NCI-H2196 treated with DMSO at 0.1 percent for 48 hours (cell line): ENCODE results near the gene DUS2.
"Not testable (repeated sequence)": the region's sequence is repeated elsewhere in the genome, so short reads cannot be mapped to it uniquely, and the experiment has no call there.

Source experiments
- DNase-seq: peaks from one replicate; lab custom pipeline; 2025; ENCODE audit not compliant: unreplicated experiment; lab: John Stamatoyannopoulos, UW

Gene DUS2

GRCh38 chr16:68090130-68090529 lies 67.0 kb downstream of the DUS2 start:
- no peak for DNase-seq

GRCh38 chr16:68090533-68090932 lies 67.4 kb downstream of the DUS2 start:
- DNase-seq: no peak

- peak; percentile 36 for DNase-seq
Measured at GRCh38 chr16:68091380-68092261, 68.5 kb downstream of the DUS2 start.

- DNase-seq: not testable (repeated sequence)
Measured at GRCh38 chr16:68092275-68092674, 69.2 kb downstream of the DUS2 start.

- DNase-seq: no peak
Measured at GRCh38 chr16:68093816-68094613, 70.9 kb downstream of the DUS2 start.

GRCh38 chr16:68094614-68094934 lies 71.5 kb downstream of the DUS2 start:
- DNase-seq: no peak

GRCh38 chr16:68096491-68096890 lies 73.4 kb downstream of the DUS2 start:
- no peak for DNase-seq

- no peak for DNase-seq
Measured at GRCh38 chr16:68097088-68097487, 74.0 kb downstream of the DUS2 start.

GRCh38 chr16:68097895-68098294 lies 74.8 kb downstream of the DUS2 start:
- no peak for DNase-seq

- DNase-seq: no peak
Measured at GRCh38 chr16:68100488-68100887, 77.4 kb downstream of the DUS2 start.

GRCh38 chr16:68105611-68106010 lies 82.5 kb downstream of the DUS2 start:
- DNase-seq: no peak

- not testable (repeated sequence) for DNase-seq
Measured at GRCh38 chr16:68107230-68107928, 84.3 kb downstream of the DUS2 start.

GRCh38 chr16:68109156-68109555 lies 86.1 kb downstream of the DUS2 start:
- DNase-seq: not testable (repeated sequence)

GRCh38 chr16:68110611-68111010 lies 87.5 kb downstream of the DUS2 start:
- DNase-seq: not testable (repeated sequence)

- no peak for DNase-seq
Measured at GRCh38 chr16:68111379-68111778, 88.3 kb downstream of the DUS2 start.

- DNase-seq: no peak
Measured at GRCh38 chr16:68113059-68113761, 90.1 kb downstream of the DUS2 start.

GRCh38 chr16:68113765-68114240 lies 90.7 kb downstream of the DUS2 start:
- no peak for DNase-seq

- not testable (repeated sequence) for DNase-seq
Measured at GRCh38 chr16:68114939-68115338, 91.9 kb downstream of the DUS2 start.

- no peak for DNase-seq
Measured at GRCh38 chr16:68115851-68116250, 92.8 kb downstream of the DUS2 start.

- DNase-seq: no peak
Measured at GRCh38 chr16:68116256-68116867, 93.3 kb downstream of the DUS2 start.
